ENCODE results near the gene AGBL4.

DNA sequence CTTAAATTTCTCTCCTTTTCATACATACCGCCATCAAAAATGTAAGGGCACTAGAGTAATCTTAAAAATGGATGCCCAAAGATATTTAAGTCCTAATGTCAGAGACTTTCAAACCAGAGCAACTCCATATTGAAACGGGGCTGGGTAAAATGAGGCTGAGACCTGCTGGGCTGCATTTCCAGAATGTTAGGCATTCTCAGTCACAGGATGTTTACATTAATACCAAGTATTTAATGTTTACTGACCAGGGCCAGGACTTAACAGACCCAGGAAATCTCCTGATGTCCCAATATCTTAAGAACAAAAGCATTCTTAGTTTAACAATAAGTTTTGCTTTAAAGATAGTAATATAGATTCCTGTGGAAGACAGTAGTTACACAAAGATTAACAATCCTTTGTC is 683.2 kb downstream of the AGBL4 start:
- TF ChIP-seq POLR2A (IDR thresholded peaks at IDR 0.05; ENCODE audit: low read depth) (no peak), EP300 (IDR thresholded peaks at IDR 0.05) (no peak)
- TF ChIP-seq, protein P1, sequence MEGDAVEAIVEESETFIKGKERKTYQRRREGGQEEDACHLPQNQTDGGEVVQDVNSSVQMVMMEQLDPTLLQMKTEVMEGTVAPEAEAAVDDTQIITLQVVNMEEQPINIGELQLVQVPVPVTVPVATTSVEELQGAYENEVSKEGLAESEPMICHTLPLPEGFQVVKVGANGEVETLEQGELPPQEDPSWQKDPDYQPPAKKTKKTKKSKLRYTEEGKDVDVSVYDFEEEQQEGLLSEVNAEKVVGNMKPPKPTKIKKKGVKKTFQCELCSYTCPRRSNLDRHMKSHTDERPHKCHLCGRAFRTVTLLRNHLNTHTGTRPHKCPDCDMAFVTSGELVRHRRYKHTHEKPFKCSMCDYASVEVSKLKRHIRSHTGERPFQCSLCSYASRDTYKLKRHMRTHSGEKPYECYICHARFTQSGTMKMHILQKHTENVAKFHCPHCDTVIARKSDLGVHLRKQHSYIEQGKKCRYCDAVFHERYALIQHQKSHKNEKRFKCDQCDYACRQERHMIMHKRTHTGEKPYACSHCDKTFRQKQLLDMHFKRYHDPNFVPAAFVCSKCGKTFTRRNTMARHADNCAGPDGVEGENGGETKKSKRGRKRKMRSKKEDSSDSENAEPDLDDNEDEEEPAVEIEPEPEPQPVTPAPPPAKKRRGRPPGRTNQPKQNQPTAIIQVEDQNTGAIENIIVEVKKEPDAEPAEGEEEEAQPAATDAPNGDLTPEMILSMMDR (IDR thresholded peaks at IDR 0.05) = no peak
